HL-60 (cell line): Measurements from ENCODE around the gene SYT12.

Experiments
- CTCF ChIP-seq: IDR thresholded peaks from one replicate; pipeline ENCODE4 v1.5.1; 2011; ENCODE audit warnings: low read length, control low read depth, inconsistent platforms; ENCODE audit not compliant: insufficient read depth
- GABPA ChIP-seq: IDR thresholded peaks from 2 replicates; pipeline ENCODE4 v1.6.1; 2012; ENCODE audit warnings: low read depth
- POLR2AphosphoS5 ChIP-seq: IDR thresholded peaks from 2 replicates; pipeline ENCODE4 v1.6.1; 2012; ENCODE audit warnings: low read depth
- REST ChIP-seq: IDR thresholded peaks from 2 replicates; pipeline ENCODE4 v1.6.1; 2012; ENCODE audit warnings: low read depth; ENCODE audit not compliant: insufficient replicate concordance

- TF ChIP-seq POLR2AphosphoS5 = no peak
- no peak for TF ChIP-seq CTCF
- TF ChIP-seq GABPA = no peak
- no peak for TF ChIP-seq REST
These were observed 6.2 kb downstream of the SYT12 start for GRCh38 chr11:67029146-67029545.
